Loucy (cell line): ENCODE measurements around the gene CCDC9.

Experiments used
- EZH2phosphoT487 ChIP-seq: fragments of 200-600 bp; IDR thresholded peaks from 2 replicates; pipeline ENCODE4 v1.6.1; 2018; ENCODE audit warnings: antibody characterized with exemption, mild to moderate bottlenecking, moderate library complexity, borderline replicate concordance
- TF ChIP-seq, protein P1 (sequence below): fragments of 200-600 bp; sonication (generic); conservative IDR thresholded peaks from 2 replicates; pipeline ENCODE4 v1.5.1; 2014; ENCODE audit warnings: mild to moderate bottlenecking, antibody characterized with exemption, low read length

DNA sequence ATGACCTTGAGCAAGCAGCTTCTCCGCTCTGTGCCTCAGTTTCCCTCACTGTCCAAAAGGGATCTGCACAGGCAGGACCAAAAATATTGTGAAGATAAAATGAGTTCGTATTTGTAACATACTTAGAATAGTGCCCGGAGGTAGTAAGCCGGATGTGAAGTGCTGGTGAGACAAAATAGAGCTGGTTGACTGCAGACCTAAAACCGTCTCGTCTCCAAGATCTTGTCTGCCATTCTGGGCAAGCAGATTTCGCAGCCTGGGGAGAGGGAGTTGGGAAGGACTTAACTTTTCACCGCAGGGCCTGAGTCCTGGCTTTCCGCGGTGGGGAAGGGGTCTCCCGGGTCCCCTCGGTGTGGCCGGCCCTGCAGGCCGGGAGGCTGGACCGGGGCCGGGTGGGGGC is 17.2 kb upstream of the CCDC9 start:
- TF ChIP-seq, protein P1, sequence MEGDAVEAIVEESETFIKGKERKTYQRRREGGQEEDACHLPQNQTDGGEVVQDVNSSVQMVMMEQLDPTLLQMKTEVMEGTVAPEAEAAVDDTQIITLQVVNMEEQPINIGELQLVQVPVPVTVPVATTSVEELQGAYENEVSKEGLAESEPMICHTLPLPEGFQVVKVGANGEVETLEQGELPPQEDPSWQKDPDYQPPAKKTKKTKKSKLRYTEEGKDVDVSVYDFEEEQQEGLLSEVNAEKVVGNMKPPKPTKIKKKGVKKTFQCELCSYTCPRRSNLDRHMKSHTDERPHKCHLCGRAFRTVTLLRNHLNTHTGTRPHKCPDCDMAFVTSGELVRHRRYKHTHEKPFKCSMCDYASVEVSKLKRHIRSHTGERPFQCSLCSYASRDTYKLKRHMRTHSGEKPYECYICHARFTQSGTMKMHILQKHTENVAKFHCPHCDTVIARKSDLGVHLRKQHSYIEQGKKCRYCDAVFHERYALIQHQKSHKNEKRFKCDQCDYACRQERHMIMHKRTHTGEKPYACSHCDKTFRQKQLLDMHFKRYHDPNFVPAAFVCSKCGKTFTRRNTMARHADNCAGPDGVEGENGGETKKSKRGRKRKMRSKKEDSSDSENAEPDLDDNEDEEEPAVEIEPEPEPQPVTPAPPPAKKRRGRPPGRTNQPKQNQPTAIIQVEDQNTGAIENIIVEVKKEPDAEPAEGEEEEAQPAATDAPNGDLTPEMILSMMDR: no peak
- no peak for TF ChIP-seq EZH2phosphoT487
